ENCODE results near the gene RFX3.

GRCh38 chr9:3271581-3271980 is 254.2 kb downstream of the RFX3 start:
- no peak for TF ChIP-seq CTCF (conservative IDR thresholded peaks at IDR 0.05 in 1 of 2, IDR thresholded peaks at IDR 0.05 in 1 of 2; ENCODE audit: low read depth in 1 of 2, low read length in 2 of 2)
- no peak for TF ChIP-seq EZH2 (IDR thresholded peaks at IDR 0.05; ENCODE audit: low read length, missing control alignments)
